Omental fat pad (tissue), 4 donors: ENCODE results near the gene RNF115. TPM values are rescaled to one million over a fixed set of nuclear protein-coding genes. Genes with fewer than 3 reads are reported as not detected.

Experiments
- ATAC-seq: fragments of 150-250 bp; one replicate; pipeline ENCODE4 v1.9.1; 2016; ENCODE audit warnings: mild to moderate bottlenecking, moderate library complexity; ENCODE audit not compliant: low FRiP score
- DNase-seq: peaks from one replicate; pipeline ENCODE4 v3.0.0-alpha.2; 2019; ENCODE audit warnings: low spot score
- total RNA-seq, 4 donors: library from RNA; depleted of rRNA; stranded (reverse); fragments of >200 nt; gene quantifications; one replicate each; pipeline ENCODE4 v1.1.0, GENCODE V29; 2016
- TF ChIP-seq, protein P1 (sequence below), 3 donors: fragments of 450-650 bp; IDR thresholded peaks; one replicate each; pipeline ENCODE4 v1.5.1; 2016 to 2017; ENCODE audit warnings: antibody characterized with exemption in 3 of 3, mild to moderate bottlenecking in 3 of 3, moderate library complexity in 2 of 3

Gene RNF115
- total RNA-seq, 4 donors from 2014 or later = 12.3 to 41.3 (median 14.3) TPM

- no peak for DNase-seq
- ATAC-seq = no peak
- TF ChIP-seq, protein P1, sequence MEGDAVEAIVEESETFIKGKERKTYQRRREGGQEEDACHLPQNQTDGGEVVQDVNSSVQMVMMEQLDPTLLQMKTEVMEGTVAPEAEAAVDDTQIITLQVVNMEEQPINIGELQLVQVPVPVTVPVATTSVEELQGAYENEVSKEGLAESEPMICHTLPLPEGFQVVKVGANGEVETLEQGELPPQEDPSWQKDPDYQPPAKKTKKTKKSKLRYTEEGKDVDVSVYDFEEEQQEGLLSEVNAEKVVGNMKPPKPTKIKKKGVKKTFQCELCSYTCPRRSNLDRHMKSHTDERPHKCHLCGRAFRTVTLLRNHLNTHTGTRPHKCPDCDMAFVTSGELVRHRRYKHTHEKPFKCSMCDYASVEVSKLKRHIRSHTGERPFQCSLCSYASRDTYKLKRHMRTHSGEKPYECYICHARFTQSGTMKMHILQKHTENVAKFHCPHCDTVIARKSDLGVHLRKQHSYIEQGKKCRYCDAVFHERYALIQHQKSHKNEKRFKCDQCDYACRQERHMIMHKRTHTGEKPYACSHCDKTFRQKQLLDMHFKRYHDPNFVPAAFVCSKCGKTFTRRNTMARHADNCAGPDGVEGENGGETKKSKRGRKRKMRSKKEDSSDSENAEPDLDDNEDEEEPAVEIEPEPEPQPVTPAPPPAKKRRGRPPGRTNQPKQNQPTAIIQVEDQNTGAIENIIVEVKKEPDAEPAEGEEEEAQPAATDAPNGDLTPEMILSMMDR (IDR thresholded peaks at IDR 0.05) = no peak
Measured at GRCh38 chr1:145758575-145758974, 65.3 kb downstream of the RNF115 start.

DNA sequence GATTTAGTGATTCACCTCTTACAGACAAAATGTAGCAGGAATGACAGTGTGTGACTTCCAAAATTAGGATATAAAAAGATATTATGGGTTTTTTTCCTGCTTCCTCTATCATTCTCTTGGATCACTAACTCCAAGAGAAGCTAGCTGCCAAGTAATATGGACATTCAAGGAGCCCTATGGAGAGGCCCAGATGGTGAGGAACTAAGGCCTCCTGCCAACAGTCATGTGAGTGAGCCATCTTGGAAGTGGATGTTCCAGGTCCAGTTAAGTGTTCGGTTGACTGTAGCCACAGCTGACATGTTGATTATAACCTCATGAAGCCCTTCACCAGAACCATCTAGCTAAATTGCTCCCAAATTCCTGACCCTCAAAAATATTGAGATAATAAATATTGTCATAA, 65.8 kb downstream of the RNF115 start:
- TF ChIP-seq, protein P1 (IDR thresholded peaks at IDR 0.05) = no peak
- no peak for ATAC-seq

GRCh38 chr1:145757420-145757819, 66.5 kb downstream of the RNF115 start:
- DNase-seq (no peak), ATAC-seq (no peak)
- TF ChIP-seq, protein P1 (IDR thresholded peaks at IDR 0.05) = no peak

More for the DNA sequence above, 65.8 kb downstream of the RNF115 start:
- DNase-seq = no peak

GRCh38 chr1:145751491-145752037, 72.3 kb downstream of the RNF115 start:
- TF ChIP-seq, protein P1 (IDR thresholded peaks at IDR 0.05) = no peak
- DNase-seq = no peak
- ATAC-seq = no peak

- TF ChIP-seq, protein P1 (IDR thresholded peaks at IDR 0.05) = no peak
- DNase-seq (no peak), ATAC-seq (no peak)
Measured at GRCh38 chr1:145750426-145750825, 73.5 kb downstream of the RNF115 start.

- TF ChIP-seq, protein P1 (IDR thresholded peaks at IDR 0.05) = no peak
- ATAC-seq = no peak
- DNase-seq = no peak
Measured at GRCh38 chr1:145747398-145748247, 76.3 kb downstream of the RNF115 start.

- ATAC-seq (no peak), DNase-seq (no peak)
- TF ChIP-seq, protein P1 (IDR thresholded peaks at IDR 0.05) = no peak
Measured at GRCh38 chr1:145740269-145740668, 83.6 kb downstream of the RNF115 start.
